ENCODE data around the gene SEPHS2.

GRCh38 chr16:30407102-30407803 lies 38.4 kb downstream of the SEPHS2 start, which contains the start of gene ZNF771:
- no peak for TF ChIP-seq CTCF (IDR thresholded peaks at IDR 0.05; ENCODE audit: extremely low read depth in 1 of 2, insufficient read depth in 1 of 2, low read depth in 1 of 2, low read length in 2 of 2)
- no peak for TF ChIP-seq MYC (IDR thresholded peaks at IDR 0.05; ENCODE audit: low read depth, low read length)
- TF ChIP-seq, protein P1, sequence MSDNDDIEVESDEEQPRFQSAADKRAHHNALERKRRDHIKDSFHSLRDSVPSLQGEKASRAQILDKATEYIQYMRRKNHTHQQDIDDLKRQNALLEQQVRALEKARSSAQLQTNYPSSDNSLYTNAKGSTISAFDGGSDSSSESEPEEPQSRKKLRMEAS (IDR thresholded peaks at IDR 0.05; ENCODE audit: insufficient read depth, insufficient read length): peak; percentile 87
- peak; percentile 92 for TF ChIP-seq POLR2A (IDR thresholded peaks at IDR 0.05; ENCODE audit: low read depth, low read length)
- peak; percentile 91 for TF ChIP-seq POLR2AphosphoS5 (IDR thresholded peaks at IDR 0.05; ENCODE audit: insufficient read depth, low read depth, low read length)
- no peak for TF ChIP-seq EZH2 (IDR thresholded peaks at IDR 0.05; ENCODE audit: borderline replicate concordance, low read depth, low read length, severe bottlenecking)
